Right lobe of liver (tissue), 4 donors: ENCODE measurements around the gene MPP2.

Experiments used
- POLR2A ChIP-seq: fragments of 450-650 bp; IDR thresholded peaks from one replicate; pipeline ENCODE4 v1.6.1; 2017; ENCODE audit warnings: antibody characterized with exemption, mild to moderate bottlenecking
- TF ChIP-seq, protein P1 (sequence below), 4 donors: fragments of 200-600 bp in 3 of 4; fragments of 450-650 bp in 1 of 4; IDR thresholded peaks; one replicate each; pipeline versions ENCODE4 v1.5.1 to v1.8.0; 2016 to 2022; ENCODE audit warnings: antibody characterized with exemption in 4 of 4, mild to moderate bottlenecking in 2 of 4
- donor health status: DM: no; HTN: no; CAD: no.
- donor health status: DM: no; HTN: no; CAD: no.
- donor health status: DM: no; HTN: yes; CAD: no.

- TF ChIP-seq, protein P1, sequence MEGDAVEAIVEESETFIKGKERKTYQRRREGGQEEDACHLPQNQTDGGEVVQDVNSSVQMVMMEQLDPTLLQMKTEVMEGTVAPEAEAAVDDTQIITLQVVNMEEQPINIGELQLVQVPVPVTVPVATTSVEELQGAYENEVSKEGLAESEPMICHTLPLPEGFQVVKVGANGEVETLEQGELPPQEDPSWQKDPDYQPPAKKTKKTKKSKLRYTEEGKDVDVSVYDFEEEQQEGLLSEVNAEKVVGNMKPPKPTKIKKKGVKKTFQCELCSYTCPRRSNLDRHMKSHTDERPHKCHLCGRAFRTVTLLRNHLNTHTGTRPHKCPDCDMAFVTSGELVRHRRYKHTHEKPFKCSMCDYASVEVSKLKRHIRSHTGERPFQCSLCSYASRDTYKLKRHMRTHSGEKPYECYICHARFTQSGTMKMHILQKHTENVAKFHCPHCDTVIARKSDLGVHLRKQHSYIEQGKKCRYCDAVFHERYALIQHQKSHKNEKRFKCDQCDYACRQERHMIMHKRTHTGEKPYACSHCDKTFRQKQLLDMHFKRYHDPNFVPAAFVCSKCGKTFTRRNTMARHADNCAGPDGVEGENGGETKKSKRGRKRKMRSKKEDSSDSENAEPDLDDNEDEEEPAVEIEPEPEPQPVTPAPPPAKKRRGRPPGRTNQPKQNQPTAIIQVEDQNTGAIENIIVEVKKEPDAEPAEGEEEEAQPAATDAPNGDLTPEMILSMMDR (IDR thresholded peaks at IDR 0.05), result no peak
- no peak for TF ChIP-seq POLR2A
Measured at GRCh38 chr17:43897831-43898230, 9.5 kb downstream of the MPP2 start.
